Left ventricle myocardium inferior (tissue), 1 donor: ENCODE measurements around the gene TCF3. TPM values are rescaled to one million over a fixed set of nuclear protein-coding genes. Genes with fewer than 3 reads are reported as not detected.

Experiments used
- DNase-seq: peaks from one replicate; pipeline ENCODE4 v3.0.0-alpha.2; 2020
- H3K27ac ChIP-seq: fragments of 200-600 bp; replicated peaks from 2 replicates; pipeline ENCODE4 v1.8.0; 2021
- H3K27me3 ChIP-seq: fragments of 200-600 bp; 2 replicates; pipeline ENCODE4 v1.8.0; 2021; ENCODE audit warnings: low read depth
- H3K36me3 ChIP-seq: fragments of 200-600 bp; 2 replicates; pipeline ENCODE4 v1.8.0; 2021
- H3K4me1 ChIP-seq: fragments of 200-600 bp; 2 replicates; pipeline ENCODE4 v1.8.0; 2021
- H3K4me3 ChIP-seq: fragments of 200-600 bp; 2 replicates; pipeline ENCODE4 v1.8.0; 2021; ENCODE audit warnings: mild to moderate bottlenecking, moderate library complexity
- H3K9me3 ChIP-seq: fragments of 200-600 bp; replicated peaks from 2 replicates; pipeline ENCODE4 v1.8.0; 2021
- intact Hi-C: fragments of 100-400 bp; cut with micrococcal nuclease; formaldehyde crosslinking; loops from one replicate; pipeline ENCODE4 v1.11.0; 2022
- total RNA-seq: library from RNA; stranded (reverse); fragmentation: NEBNext Ultra II Directional; extraction: Animal tissue kit (Norgen Biotek cat#: 25700); gene quantifications from one replicate; pipeline ENCODE4 v1.2.1, GENCODE V29; 2021
- TF ChIP-seq, protein P1 (sequence below): fragments of 200-600 bp; IDR thresholded peaks from 2 replicates; pipeline ENCODE4 v1.8.0; 2021; ENCODE audit warnings: antibody characterized with exemption, mild to moderate bottlenecking, borderline replicate concordance
- donor health status: DM: no; HTN: yes; CAD: no; lungs with severe emphysema.

Gene TCF3
- total RNA-seq, 1 donor from 2014 or later: 18.4 TPM

GRCh38 chr19:1636325-1637236 lies 15.8 kb downstream of the TCF3 start:
- intact Hi-C loops: no loop called here
- Histone ChIP-seq H3K4me1 (no peaks in the 10 kb centered on the region), H3K27ac (no peak overlapping the region), H3K27me3 (no peaks in the 10 kb centered on the region), H3K36me3 (peaks cover 39% of the 10 kb centered on the region), H3K4me3 (no peak overlapping the region), H3K9me3 (peaks cover 5% of the 10 kb centered on the region)
- no peak for DNase-seq
- TF ChIP-seq, protein P1, sequence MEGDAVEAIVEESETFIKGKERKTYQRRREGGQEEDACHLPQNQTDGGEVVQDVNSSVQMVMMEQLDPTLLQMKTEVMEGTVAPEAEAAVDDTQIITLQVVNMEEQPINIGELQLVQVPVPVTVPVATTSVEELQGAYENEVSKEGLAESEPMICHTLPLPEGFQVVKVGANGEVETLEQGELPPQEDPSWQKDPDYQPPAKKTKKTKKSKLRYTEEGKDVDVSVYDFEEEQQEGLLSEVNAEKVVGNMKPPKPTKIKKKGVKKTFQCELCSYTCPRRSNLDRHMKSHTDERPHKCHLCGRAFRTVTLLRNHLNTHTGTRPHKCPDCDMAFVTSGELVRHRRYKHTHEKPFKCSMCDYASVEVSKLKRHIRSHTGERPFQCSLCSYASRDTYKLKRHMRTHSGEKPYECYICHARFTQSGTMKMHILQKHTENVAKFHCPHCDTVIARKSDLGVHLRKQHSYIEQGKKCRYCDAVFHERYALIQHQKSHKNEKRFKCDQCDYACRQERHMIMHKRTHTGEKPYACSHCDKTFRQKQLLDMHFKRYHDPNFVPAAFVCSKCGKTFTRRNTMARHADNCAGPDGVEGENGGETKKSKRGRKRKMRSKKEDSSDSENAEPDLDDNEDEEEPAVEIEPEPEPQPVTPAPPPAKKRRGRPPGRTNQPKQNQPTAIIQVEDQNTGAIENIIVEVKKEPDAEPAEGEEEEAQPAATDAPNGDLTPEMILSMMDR: no peak

- peaks cover 5% of the 10 kb centered on the region for H3K9me3 ChIP-seq
- no peak overlapping the region for H3K27ac ChIP-seq
- no peaks in the 10 kb centered on the region for H3K27me3 ChIP-seq
- no peak for DNase-seq
- peaks cover 31% of the 10 kb centered on the region for H3K36me3 ChIP-seq
- no peaks in the 10 kb centered on the region for H3K4me1 ChIP-seq
- intact Hi-C loops: no loop called here
- H3K4me3 ChIP-seq: no peak overlapping the region
- TF ChIP-seq, protein P1: no peak
Observed at GRCh38 chr19:1634938-1635243, 17.5 kb downstream of the TCF3 start.

DNA sequence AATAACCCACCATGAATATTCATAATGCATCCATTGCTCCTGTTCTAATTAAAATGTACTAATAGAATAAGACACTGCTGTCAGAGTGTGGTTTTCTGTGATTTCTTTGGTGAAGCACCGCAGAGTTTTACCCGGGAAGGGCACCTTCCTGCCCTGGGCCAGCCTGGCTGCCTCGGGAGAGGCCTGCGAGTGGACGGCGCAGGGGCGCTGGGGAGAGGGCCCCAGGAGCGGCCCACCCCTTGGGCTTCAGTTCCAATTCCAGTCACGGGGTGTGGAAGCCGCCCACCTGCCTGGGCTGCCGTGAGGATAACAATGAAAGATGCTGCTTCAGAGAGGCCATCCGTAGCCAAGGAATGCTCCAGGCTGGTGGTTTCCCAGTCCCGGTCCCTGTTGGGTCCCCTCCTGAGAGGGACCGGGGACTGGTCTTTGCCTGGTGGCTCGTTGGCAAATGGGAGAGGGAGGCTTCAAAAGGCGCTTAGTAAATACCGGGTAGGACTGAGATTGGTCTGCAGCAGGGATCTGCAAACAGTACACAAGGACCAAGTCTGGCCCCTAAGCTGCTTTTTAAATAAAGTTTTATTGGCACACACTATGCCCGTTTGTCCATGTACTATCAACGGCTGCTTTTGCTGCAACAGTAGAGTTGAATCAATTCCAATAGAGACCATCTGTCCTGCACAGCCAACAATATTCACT lies 18.0 kb downstream of the TCF3 start:
- TF ChIP-seq, protein P1: no peak
- Histone ChIP-seq H3K4me1 (no peaks in the 10 kb centered on the region), H3K27me3 (no peaks in the 10 kb centered on the region), H3K27ac (no peak overlapping the region), H3K36me3 (peaks cover 29% of the 10 kb centered on the region), H3K4me3 (no peak overlapping the region), H3K9me3 (peaks cover 5% of the 10 kb centered on the region)
- DNase-seq: no peak
- intact Hi-C loops: no loop called here

GRCh38 chr19:1633269-1633826 lies 19.1 kb downstream of the TCF3 start:
- TF ChIP-seq, protein P1: no peak
- H3K27me3 ChIP-seq: no peaks in the 10 kb centered on the region
- peaks cover 19% of the 10 kb centered on the region for H3K36me3 ChIP-seq
- no peaks in the 10 kb centered on the region for H3K4me1 ChIP-seq
- intact Hi-C loops: no loop called here
- H3K27ac ChIP-seq: no peak overlapping the region
- no peak overlapping the region for H3K4me3 ChIP-seq
- peaks cover 5% of the 10 kb centered on the region for H3K9me3 ChIP-seq
- DNase-seq: no peak

GRCh38 chr19:1632462-1633268 lies 19.8 kb downstream of the TCF3 start:
- Histone ChIP-seq H3K36me3 (peaks cover 16% of the 10 kb centered on the region), H3K4me3 (no peak overlapping the region), H3K9me3 (peaks cover 5% of the 10 kb centered on the region), H3K27ac (no peak overlapping the region), H3K4me1 (no peaks in the 10 kb centered on the region), H3K27me3 (no peaks in the 10 kb centered on the region)
- intact Hi-C loops: no loop called here
- no peak for DNase-seq
- TF ChIP-seq, protein P1: no peak
